Stimulated activated naive CD8-positive, alpha-beta T cell treated with anti-CD3 and anti-CD28 coated beads, Interleukin-15, Interleukin-2, amounts not matched to agents 100 U/mL and 50 U/mL, for 24 hours (primary cell): ENCODE data around the gene KCNJ3.

Source experiments
- ATAC-seq: fragments of 150-1000 bp; cut with Tn5 transposase; one replicate; pipeline ENCODE4 v1.10.0; 2021
- DNase-seq: peaks from one replicate; pipeline ENCODE4 v3.0.0; 2021

The KCNJ3 gene

GRCh38 chr2:154698296-154698720, at the start of gene KCNJ3:
TSS of gene KCNJ3 (plus strand) at chr2:154698695. CDS start at chr2:154698776, 81 bp downstream.
- DNase-seq: no peak
- ATAC-seq: no peak

DNA sequence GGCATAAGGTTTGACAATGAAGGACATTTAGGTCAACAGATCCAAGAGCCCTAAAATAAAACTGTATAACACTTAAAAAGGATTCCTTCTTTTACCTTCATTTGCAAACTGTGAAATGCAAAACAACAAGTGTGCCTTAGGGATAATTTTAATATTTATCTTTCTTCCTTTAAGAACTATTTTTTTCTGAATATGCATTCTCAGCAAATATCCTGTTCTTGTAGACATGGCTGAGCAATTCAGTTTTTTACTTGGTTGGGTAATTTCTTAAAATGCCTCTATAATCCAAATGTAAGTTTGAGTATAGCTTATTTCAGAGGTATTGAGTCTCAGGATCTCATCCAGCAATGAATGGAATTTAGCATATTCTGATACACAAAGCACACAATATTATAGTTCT, 43.0 kb upstream of the KCNJ3 start:
- DNase-seq (no peak), ATAC-seq (no peak)

DNA sequence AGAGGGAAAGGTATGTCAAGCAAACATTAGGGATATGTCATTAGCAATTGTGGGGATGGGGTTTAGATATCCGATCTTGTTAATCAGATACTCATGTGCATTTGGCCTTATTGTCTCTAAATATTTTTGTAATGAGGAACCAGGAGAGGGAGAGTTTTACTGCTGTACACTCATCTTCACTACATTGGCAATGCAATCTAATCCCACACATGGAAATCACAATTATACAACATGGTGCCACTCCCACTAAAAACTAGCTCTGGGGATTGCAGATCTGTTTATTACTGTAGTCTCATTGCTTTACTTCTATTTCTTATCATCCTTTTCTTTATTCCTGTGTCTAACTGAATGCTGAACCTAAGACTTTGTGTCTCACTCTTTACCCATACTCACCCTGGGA, 39.6 kb upstream of the KCNJ3 start:
- ATAC-seq (no peak), DNase-seq (no peak)

GRCh38 chr2:154664248-154664647, 34.2 kb upstream of the KCNJ3 start:
- ATAC-seq: no peak

GRCh38 chr2:154670083-154670482, 28.4 kb upstream of the KCNJ3 start:
- ATAC-seq (no peak), DNase-seq (no peak)

More at GRCh38 chr2:154664248-154664647, 34.2 kb upstream of the KCNJ3 start:
- DNase-seq: no peak

DNA sequence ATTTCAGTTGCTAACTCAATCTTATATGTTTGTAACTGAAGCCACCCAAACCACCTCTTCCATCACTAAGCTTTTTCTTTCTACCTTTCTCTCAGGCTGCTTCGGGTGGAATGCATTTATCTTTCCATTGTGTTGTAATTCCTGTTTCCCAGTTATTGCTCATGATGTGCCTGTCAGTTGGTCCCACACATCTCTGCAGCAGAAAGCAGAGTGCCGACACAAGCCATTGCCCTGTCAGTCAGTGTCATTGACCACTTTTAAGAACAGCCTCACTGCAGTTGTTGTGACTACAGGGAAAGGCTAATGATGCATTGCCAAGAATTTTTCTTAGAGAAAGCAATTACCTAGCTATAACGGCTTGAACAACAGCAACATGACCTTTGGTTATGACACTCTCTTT, 24.8 kb upstream of the KCNJ3 start:
- ATAC-seq: no peak
- DNase-seq: no peak

- DNase-seq (no peak), ATAC-seq (no peak)
Observed at GRCh38 chr2:154677401-154677800, 21.1 kb upstream of the KCNJ3 start.

DNA sequence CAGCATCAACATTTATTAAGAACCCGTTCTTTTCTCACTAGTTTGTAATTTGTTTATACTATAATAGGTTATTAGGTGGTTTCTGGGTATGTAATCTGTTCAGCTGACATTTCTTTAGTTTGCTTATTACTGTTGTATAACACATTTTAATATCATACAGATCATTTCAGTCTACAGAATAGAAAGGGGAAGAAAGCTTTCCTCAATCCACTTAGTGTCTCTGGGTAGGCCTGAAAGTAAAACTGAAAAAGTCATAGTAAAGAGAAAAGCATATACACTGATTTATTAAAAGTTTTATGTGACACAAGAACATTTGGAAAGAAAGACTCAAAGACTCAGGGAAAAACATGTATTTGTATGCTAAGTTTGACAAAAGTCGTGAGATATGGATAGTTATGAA, 16.8 kb upstream of the KCNJ3 start:
- no peak for ATAC-seq
- DNase-seq: no peak

DNA sequence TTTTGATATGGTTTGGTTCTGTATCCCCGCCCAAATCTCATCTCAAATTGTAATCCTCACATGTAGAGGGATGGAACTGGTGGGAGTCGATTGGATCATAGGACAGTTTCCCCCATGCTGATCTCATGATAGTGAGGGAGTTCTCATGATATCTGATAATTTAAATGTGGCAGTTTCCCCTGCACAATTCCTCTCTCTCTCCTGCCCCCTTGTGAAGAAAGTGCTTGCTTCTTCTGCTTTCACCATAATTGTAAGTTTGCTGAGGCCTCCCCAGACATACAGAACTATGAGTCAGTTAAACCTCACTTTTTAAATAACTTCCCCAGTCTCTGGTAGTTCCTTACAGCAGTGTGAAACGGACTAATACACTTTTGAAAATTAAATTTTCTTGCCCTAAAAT, 12.3 kb upstream of the KCNJ3 start:
- no peak for ATAC-seq
- no peak for DNase-seq

GRCh38 chr2:154688373-154688772, 10.1 kb upstream of the KCNJ3 start:
- no peak for ATAC-seq
- no peak for DNase-seq

DNA sequence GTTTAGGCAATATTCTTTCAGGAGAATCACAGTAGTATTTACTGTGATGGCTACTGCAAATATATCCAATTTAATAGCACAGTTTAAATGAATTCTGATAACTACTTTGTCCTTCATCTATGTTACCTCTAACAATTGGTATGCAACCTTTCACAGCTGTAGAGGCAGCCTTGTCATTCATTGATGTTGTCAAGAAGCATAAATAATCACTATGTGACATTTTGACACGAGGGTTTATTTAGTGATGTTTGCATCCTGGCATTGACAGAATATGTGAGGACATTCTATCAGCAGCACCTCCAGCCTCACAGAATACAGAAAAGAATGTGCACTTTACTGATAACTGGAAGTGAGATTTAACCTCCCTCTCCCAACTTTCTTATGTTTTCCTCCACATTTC, 9.3 kb upstream of the KCNJ3 start:
- DNase-seq (no peak), ATAC-seq (no peak)

GRCh38 chr2:154692927-154693326, 5.6 kb upstream of the KCNJ3 start:
- no peak for ATAC-seq
- DNase-seq: no peak

- ATAC-seq (no peak), DNase-seq (no peak)
Observed at GRCh38 chr2:154693741-154694340, 4.7 kb upstream of the KCNJ3 start.

- DNase-seq (no peak), ATAC-seq (no peak)
Observed at GRCh38 chr2:154694881-154695280, 3.6 kb upstream of the KCNJ3 start.

DNA sequence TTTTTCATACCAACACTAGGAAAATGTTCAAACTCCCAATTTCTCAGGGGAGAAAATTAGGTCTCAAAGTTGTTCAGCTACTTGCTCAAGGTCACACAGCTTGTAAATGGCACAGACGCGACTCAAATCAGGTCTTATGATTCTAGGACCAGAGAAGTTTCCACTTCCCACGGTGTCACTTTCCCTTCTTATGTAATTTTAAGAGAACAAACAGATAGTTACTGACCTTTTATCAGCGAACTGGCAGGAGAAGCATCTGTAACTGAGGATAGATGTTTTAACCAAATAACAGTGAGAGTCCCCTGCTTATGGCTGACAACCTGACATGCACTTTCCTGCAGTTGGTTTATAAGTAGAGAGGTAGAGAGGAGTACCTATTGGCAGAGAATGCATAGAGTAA, 2.1 kb upstream of the KCNJ3 start:
- no peak for ATAC-seq
- DNase-seq: no peak

DNA sequence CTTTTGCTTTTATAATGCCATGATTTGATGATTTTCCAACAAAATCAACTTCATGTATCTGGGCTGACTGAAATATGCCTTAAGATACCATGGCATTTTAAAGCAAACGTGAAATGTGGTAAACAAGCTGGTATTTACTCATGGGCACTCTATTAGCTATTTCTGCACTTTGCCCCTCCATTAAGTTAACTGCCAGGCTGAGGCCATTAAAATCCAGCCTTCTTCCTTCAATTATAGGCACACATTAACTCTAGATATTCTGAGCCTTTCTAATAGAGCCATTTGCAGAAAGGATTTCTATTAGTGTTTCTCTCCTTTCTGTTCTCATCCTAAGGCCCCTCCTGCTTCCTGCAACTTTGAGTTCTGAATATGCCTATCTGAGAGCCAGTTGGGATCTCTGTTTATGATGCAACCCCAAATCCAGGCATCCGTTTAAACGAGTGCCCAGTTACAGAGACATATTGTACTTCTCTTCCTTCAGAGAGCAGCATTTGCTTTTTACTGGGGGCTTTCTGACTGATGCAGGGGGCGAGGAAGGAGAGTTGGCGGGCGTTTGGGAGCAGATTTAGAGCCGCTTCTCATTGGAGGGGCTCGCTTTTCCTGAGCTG, 1.6 kb upstream of the KCNJ3 start:
- DNase-seq (no peak), ATAC-seq (no peak)

- no peak for ATAC-seq
- peak; percentile 4 for DNase-seq
Observed at GRCh38 chr2:154697418-154698252, 860 bp upstream of the KCNJ3 start.

DNA sequence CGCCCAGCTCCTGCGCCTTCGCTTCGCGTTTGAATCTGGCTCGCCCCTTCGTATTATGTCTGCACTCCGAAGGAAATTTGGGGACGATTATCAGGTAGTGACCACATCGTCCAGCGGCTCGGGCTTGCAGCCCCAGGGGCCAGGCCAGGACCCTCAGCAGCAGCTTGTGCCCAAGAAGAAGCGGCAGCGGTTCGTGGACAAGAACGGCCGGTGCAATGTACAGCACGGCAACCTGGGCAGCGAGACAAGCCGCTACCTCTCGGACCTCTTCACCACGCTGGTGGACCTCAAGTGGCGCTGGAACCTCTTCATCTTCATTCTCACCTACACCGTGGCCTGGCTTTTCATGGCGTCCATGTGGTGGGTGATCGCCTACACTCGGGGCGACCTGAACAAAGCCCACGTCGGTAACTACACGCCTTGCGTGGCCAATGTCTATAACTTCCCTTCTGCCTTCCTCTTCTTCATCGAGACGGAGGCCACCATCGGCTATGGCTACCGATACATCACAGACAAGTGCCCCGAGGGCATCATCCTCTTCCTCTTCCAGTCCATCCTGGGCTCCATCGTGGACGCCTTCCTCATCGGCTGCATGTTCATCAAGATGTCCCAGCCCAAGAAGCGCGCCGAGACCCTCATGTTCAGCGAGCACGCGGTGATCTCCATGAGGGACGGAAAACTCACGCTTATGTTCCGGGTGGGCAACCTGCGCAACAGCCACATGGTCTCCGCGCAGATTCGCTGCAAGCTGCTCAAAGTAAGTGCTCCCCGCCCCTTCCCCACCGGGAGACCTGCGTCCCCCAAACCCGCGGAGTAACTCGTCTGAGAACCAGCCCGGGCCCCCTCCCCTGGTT, 453 bp downstream of the KCNJ3 start:
- ATAC-seq: no peak
- DNase-seq: no peak

DNA sequence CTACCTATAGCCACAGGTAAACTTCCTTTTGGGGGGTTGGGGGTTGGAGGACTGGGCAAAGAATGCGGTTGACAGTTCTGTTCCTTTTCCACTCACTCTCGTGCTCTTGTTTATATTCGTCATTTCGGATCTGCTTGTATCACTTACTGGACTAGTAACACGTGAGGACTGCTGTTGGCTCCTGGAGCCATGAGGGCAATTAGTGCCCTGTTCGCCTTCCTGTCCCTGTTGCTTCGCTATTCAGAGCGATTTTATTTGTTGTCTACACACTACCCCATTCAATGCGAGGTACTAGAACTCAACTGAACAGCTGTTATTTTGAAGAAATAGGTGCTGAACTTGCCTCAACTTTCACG, 1.1 kb downstream of the KCNJ3 start:
- no peak for DNase-seq
- no peak for ATAC-seq

DNA sequence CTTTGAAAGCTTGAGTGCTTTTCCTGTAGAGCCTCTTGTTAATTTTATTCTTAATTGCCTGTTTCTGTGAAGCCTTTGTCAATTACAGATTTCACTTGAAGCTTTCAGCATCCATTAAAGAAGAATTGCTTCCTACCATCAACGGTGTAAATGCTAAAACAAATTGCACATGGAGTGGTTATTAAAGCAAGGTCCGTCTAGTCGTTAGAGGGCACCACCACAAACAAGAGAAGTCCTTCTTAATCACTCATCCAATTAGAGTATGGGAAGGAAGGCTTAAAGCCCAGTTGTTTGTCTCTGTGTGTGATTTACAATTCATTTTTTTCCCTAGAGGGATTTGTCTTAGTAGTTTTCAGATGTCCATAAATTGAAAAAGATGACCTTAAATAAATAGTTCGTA, 1.6 kb downstream of the KCNJ3 start:
- ATAC-seq (no peak), DNase-seq (no peak)

DNA sequence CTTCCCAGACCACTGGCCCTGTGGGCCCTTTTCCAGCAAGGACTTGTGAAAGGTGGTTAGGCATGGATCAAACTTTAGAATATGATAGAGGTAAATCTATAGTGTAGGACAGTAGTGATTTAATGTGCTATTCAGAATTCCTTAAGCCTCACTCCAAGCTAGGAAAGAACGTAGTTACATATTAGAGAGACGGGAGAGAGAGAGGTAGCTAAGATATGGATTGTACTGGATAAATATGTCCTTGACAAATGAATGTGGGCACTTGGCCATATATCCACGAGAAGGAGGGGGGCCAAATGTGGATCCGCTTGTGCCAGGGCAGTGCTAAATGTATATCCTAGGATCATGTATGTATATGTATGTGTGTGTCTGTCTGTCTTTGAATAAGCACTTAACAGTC, 6.5 kb downstream of the KCNJ3 start:
- ATAC-seq (no peak), DNase-seq (no peak)

DNA sequence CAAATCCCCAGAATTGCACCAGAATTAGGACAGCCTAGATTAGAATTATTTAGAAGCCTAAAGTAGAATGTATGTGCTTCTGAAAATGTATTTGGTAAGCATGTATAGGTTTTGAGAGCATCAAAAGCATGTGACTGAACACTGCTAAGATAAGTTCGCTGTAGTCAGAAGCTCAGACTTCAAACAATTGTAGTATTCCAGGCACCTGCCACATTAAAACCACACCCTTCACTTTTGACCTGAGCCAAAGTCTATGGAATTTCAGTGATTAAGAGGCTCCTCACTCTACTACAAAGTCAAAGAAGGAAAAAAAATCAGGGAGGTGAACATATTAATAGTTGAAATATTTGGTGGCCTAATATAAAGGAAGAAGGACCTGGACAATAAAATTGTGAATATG, 8.2 kb downstream of the KCNJ3 start:
- no peak for DNase-seq
- no peak for ATAC-seq
